GM23338 (cell line): Measurements from ENCODE around the gene TMEM245.

Source experiments
- CREB1 ChIP-seq: fragments of 250-450 bp; sonication (Bioruptor Pico); IDR thresholded peaks from 2 replicates; pipeline ENCODE4 v1.5.0; 2020; ENCODE audit warnings: low read depth, mild to moderate bottlenecking, moderate library complexity
- CTCF ChIP-seq, 2 experiments: fragments of 200-600 bp in 1 of 2; sonication (generic) in 1 of 2; conservative IDR thresholded peaks; 2 replicates each; pipeline versions ENCODE4 v1.5.1 to v1.6.1; 2016 to 2017; ENCODE audit warnings: antibody characterized with exemption in 2 of 2, low read depth in 2 of 2, mild to moderate bottlenecking in 2 of 2, moderate library complexity in 1 of 2
- ETS1 ChIP-seq: IDR thresholded peaks from 2 replicates; pipeline ENCODE4 v1.6.1; 2016; ENCODE audit warnings: antibody characterized with exemption
- EZH2 ChIP-seq: fragments of 200-600 bp; sonication (generic); IDR thresholded peaks from one replicate; pipeline ENCODE4 v1.8.0; 2017; ENCODE audit warnings: antibody characterized with exemption, mild to moderate bottlenecking, low read depth; ENCODE audit not compliant: unreplicated experiment
- POLR2AphosphoS5 ChIP-seq: IDR thresholded peaks from 2 replicates; pipeline ENCODE4 v1.6.1; 2016; ENCODE audit warnings: antibody characterized with exemption, low read depth
- REST ChIP-seq: IDR thresholded peaks from one replicate; pipeline ENCODE4 v1.6.1; 2018; ENCODE audit warnings: antibody characterized with exemption; ENCODE audit not compliant: unreplicated experiment
- ZNF114 ChIP-seq: fragments of 250-450 bp; sonication (Bioruptor Pico); IDR thresholded peaks from 2 replicates; pipeline ENCODE4 v1.5.0; 2020; ENCODE audit warnings: mild to moderate bottlenecking, moderate library complexity

GRCh38 chr9:109134167-109134578, 14.4 kb upstream of the TMEM245 start:
- TF ChIP-seq CREB1 (no peak), ETS1 (no peak), CTCF (conservative IDR thresholded peaks at IDR 0.05; ENCODE audit: low read depth in 2 of 2) (no peak), REST (no peak), EZH2 (no peak), ZNF114 (CRISPR knock-in tag) (no peak), POLR2AphosphoS5 (no peak)
